ENCODE measurements around the gene ADPRH.

Gene ADPRH

DNA sequence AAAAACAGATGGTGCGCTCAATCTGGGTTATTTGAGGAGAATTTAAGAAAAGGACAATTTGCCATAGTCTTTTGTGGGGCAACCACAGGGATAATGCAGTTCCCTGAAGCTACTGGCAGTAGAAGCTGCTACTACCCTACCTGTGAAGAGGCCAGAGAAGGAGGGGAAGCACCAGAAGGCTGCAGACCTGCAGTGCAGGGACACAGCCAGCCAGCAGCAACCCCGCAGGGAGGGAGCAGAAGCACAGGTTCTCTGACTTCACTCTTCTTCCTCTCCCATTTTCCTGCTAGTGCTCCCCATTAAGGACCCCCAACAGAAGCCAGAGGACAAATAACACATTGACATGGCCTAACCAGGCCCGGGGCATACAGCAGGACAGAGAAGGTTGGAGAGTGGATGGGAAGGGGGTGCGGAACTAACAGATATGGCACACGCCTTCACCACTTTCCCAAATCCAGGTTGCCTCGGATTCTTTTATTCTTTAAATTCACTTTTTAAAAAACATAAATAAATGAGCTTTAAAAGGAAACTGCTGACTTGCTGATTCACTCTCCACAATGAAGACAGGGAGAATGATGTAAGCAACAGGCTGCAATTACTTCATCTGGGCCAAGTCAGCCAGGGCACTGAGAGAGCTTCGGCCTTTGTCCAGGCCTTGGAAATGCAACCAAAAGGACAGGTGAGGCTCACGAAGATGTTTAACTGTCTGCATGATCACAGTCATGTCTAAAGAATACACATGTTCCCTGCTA, 51.0 kb downstream of the ADPRH start:
- no peak for DNase-seq (ENCODE audit: low spot score)

DNA sequence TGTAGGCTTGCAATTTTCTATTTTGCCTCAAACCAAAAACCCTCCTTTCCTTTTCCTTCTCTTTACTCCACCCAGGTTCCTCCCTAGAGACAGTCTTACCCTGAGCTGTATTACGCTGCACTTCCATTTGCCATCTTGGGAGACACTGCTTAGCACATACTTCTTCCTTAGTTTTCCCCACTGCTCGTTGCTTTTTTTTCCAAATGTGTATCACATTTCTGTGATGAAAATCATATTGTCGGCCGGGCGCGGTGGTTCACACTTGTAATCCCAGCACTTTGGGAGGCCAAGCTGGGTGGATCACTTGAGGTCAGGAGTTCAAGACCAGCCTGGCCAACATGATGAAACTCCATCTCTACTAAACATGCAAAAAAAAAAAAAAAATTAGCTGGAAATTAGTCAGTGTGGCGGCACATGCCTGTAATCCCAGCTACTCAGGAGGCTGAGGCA, 51.6 kb downstream of the ADPRH start:
- no peak for DNase-seq (ENCODE audit: low spot score)

DNA sequence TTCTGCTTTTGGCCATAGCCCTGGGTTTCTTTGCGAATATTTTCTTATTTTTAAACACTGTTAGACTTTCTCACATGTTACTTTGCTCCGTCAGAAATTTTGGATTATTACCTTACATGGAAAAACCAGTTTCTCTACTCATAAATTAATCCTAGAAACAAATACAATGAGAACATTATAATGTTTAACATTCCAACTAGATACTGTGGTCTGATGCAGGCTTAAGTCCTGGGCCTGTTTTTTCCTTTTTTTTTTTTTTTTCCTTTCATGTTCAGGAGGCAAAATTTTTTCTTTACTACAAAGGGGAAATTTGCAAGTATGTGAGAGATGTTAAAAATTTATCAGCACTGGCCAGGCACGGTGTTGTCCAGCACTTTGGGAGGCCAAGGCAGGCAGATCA, 52.2 kb downstream of the ADPRH start:
- no peak for DNase-seq (ENCODE audit: low spot score)

DNA sequence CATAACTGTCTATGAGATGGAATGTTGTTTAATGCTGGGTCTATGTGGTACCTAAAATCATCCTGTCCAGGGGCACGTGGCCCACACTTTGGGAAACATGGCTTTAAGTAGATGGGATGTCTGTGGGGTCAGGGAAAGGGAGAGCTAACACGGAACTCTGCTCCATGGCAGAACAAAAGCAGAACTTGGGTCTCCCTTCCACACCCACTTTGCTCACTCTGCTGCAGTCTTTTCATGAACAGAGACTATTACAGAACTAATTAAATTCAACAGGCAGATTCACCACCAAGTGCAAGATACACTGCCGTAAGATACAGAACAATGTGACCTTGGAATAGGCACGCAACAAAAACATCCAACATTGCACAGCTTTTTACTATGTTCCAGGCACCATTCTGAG, 52.9 kb downstream of the ADPRH start:
- no peak for DNase-seq (ENCODE audit: low spot score)

DNA sequence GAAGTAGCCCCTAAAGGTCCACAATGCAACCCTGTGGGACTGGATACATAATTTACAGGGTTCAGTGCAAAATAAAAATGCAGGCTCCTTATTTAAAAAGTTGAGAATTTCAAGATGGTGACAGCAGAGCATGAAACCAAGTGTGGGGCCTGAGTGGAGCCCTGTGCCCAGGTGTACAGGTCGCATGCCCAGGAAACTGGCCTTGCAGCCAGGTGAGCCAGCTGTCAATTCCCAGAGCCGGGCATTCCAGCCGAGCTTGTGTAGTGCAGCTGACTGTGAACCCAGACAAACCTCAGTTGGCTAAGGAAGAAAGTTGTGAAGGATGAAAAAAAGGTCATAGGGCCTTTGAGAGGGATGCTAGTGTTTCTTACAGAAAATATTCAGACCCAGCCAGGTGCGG, 53.5 kb downstream of the ADPRH start:
- no peak for DNase-seq (ENCODE audit: low spot score)

DNA sequence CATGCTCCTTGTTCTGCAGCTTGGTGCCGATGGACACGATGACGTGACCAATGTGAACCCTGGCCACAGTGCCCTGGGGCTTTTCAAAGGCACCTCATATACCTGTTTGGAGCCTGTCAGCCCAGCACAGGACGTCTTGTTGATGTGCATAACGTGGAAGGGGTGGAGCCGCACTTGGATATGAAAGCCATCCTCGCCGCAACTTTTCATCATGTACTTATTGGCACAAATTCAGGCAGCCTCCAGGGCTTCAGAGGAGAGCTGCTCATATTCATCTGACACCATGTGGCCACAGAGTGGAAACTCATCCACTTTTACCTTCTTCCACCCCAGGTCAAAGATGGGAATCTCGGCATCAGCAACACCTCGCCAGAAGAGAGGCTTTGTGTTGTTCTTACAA, 56.4 kb downstream of the ADPRH start:
- DNase-seq (ENCODE audit: low spot score), result no peak

DNA sequence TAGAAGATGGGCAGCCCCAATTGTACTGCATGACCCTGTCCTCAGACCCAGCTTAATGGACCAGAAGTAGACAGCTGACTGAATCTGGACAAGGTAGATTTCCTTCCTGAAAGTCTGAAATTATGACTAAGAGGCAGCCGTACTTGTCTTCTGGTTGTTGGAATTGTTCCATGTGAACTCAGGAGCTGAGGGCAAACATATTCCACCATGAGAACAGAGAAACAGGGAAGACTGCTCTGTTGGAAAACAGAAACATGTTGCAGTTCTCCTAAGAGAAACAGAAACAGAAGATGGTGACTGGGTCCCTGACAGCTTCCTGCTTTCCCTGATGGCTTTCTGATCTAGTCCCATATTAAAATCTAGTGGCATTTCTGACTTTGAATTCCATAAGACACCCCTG, 57.0 kb downstream of the ADPRH start:
- no peak for DNase-seq (ENCODE audit: low spot score)

DNA sequence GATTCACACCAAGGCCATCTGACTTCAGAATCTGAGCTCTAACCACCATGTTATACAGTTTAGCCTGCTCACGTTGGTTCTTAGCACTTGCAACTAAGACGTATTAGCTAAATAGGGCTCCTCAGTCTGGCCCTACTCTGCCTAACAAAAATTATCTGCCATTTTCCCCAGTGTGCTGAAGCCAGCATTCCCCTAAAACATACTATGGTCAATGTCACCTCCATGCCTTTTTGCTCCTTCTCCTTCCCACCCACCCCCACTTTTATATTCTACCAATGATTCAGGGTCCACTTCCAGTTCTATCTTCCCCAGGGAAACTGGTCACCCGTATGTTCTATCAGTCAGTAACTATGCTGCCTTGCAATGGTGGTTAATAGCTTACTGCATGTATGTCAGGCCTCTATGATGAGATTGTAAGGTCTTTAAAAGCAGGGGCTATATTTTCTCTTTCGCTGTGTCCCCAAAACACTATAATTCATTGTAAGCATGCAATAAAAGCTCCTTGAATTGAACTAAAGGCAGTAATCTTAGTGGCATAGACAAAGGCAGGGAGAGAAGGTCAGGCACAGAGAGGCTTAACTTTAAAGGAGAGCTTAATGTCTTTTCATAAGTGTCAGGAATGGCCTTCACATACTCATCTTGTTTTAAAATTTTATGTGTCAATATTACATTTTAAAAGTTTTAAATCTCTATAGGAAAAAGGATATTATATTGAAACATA, 57.8 kb downstream of the ADPRH start:
- DNase-seq (ENCODE audit: low spot score), result no peak

DNA sequence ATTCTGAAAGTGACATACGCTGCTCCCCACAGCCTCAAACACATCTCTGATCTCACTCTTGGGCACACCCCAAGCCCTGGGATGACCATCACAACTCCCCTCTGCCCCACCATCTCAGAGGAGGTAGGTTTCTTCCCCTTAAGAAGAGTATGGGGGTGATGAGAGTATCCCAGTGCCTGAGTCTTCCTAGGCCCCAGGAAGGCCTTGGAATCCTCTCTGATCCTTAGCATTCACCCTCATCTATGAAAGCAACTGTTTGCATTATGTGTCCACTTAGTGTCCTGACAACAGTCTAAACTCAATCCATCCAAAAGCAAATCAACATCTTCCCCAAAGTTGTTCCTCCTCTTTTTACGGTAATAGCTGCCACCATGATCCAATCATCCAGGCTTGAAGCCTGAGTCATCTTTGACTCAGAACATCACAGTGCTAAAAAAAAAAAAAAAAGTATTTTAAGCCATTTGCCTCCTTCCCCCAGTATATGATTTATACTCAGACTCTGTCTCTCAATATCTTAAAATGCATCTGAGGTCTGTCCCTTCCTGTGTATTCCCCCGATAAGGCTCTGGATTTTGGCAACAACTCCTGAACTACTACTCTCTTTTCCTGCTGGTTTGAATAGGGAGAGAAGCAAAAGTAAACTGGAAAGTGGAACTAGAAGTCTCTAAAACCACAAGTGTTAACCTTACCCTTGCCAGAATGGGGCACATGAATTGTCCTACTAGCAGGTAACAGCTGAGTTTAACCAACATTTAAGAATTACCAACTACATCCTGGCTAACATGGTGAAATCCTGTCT, 58.6 kb downstream of the ADPRH start:
- no peak for DNase-seq (ENCODE audit: low spot score)
